GM06990 (cell line): ENCODE data around the gene CABLES2.

Experiments
- DNase-seq: peaks from one replicate; pipeline ENCODE4 v3.0.0-alpha.2; 2011; ENCODE audit not compliant: insufficient read length; ENCODE audit errors: extremely low read depth
- H3K27me3 ChIP-seq: replicated peaks from 2 replicates; pipeline ENCODE4 v1.6.0; 2011; ENCODE audit warnings: low read length; ENCODE audit not compliant: control insufficient read depth, insufficient read depth
- H3K36me3 ChIP-seq: 2 replicates; pipeline ENCODE4 v1.5.1; 2011; ENCODE audit warnings: low read length; ENCODE audit not compliant: control insufficient read depth, insufficient read depth
- H3K4me3 ChIP-seq: replicated peaks from 2 replicates; pipeline ENCODE4 v1.5.1; 2011; ENCODE audit warnings: low read depth, mild to moderate bottlenecking, control low read depth, low read length
- TF ChIP-seq, protein P1 (sequence below): IDR thresholded peaks from 2 replicates; pipeline ENCODE4 v1.5.1; 2011; ENCODE audit warnings: low read length, control low read depth, mild to moderate bottlenecking, inconsistent platforms; ENCODE audit not compliant: insufficient read depth, poor library complexity, severe bottlenecking

Gene CABLES2

DNA sequence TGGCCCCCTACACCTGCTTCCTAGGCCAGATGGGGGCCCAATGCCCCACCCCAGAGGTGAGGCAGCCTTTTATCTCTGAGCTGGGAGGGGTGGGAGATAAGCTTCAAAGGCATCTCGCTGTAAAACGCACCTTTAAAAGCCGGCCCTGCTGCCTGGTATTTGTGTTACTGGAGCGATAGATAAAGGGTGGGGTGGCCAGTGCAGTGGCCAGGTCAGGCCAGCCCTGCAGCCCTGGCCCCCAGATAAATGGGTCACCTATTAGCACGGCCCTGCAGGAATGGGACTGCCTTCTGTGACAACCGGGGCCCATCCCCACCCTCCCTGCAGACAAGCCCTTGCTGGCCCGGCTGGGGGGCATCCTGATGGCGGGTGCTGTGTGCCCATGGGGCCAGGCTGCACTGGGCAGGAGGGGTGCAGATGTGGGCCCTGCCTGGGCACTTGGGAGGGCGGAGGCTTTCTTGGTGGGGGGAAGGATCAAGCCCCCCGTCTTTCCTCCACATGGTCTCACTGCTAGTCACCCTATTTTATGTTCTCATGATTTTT is 23.3 kb upstream of the CABLES2 start:
- TF ChIP-seq, protein P1, sequence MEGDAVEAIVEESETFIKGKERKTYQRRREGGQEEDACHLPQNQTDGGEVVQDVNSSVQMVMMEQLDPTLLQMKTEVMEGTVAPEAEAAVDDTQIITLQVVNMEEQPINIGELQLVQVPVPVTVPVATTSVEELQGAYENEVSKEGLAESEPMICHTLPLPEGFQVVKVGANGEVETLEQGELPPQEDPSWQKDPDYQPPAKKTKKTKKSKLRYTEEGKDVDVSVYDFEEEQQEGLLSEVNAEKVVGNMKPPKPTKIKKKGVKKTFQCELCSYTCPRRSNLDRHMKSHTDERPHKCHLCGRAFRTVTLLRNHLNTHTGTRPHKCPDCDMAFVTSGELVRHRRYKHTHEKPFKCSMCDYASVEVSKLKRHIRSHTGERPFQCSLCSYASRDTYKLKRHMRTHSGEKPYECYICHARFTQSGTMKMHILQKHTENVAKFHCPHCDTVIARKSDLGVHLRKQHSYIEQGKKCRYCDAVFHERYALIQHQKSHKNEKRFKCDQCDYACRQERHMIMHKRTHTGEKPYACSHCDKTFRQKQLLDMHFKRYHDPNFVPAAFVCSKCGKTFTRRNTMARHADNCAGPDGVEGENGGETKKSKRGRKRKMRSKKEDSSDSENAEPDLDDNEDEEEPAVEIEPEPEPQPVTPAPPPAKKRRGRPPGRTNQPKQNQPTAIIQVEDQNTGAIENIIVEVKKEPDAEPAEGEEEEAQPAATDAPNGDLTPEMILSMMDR: no peak
- no peak for DNase-seq
- Histone ChIP-seq H3K27me3 (no peaks in the 10 kb centered on the region; the same call in none of the 2 replicates), H3K4me3 (no peak overlapping the region), H3K36me3 (no peaks in the 10 kb centered on the region)

DNA sequence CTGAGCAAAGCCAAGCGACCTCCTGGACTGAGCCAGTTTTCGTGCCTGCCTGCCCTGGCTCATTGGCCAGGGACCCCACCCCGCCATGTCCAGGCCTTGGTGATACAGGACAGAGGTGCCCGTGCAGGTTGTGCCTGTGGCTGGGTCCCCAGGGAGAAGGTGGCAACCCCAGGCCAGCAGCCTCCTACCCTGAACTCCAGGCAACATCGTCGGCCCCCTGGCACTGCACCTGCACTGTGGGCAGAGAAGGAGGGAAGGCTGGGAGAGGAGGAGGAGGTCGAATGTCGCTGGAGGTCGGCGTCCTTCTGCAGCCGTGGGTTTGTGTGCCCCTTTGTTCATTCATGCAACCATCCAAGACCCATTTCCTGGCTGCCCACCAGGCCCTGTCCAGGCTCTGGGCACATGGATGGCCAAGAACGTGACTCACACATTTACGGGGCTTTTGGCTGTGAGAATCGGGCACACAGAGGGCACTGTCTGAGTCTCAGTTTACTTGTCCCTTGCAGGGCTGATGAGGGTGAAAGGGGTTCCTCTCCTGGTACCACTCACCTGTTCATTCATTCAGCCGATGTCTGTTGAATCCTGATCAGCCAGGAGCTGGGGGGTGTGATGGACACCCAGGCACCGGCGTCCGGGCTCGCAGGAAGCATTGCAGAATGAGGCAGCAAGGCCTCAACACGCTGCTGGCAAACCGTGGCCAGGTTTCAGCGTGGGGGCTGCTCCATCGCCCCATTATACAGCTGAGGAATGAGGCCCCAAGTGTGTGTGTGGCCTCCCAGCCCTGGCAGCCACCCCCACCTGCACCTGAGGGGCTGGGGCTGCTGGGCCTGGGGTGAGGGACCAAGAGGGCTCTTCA is 22.6 kb upstream of the CABLES2 start:
- Histone ChIP-seq H3K4me3 (no peak overlapping the region), H3K36me3 (no peaks in the 10 kb centered on the region), H3K27me3 (no peaks in the 10 kb centered on the region; the same call in none of the 2 replicates)
- no peak for DNase-seq
- TF ChIP-seq, protein P1: no peak

DNA sequence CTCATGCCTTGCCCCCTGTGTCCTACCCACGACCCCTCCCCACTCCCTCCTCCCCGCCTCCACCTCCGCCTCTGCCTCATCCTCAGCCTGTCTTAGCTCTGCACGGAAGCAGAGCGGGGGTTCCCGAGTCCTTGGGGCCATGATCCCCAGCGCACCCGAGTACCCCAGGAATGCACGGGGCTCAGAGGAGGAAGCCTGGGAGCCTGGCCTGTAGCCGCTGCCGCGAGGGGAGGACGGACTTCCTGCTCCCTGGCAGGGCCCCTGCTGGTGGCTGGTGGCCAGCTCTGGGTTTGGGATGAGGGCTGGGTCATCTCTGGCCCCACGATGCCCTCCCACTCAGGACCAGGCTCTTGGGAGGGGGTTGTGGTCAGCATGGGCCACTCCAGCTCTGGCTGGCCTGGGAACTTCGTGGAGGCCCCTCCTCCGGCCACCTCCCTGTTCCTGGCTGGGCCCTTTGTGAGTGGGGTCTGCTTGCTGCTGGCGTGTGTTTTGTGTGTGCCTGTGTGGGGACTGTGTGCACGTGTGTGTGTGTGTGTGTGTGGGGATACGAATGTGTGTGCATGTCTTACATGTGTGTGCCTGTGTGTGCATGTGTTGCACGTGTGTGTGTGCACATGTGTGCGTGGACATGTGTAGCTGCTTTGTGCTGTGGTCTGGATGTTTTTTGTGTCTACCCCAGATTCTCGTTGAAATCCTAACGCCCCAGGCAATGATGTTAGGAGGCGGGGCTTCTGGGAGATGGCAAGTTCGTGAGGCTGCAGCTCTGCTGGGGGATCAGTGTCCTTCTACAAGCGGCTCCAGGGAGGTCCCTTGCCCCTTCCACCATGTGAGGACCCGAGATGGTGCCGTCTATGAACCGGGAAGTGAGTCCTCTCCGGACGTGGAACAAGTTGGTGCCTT is 21.6 kb upstream of the CABLES2 start:
- no peak for DNase-seq
- Histone ChIP-seq H3K4me3 (no peak overlapping the region), H3K27me3 (no peaks in the 10 kb centered on the region; the same call in 1 of the 2 replicates), H3K36me3 (no peaks in the 10 kb centered on the region)
- TF ChIP-seq, protein P1: no peak

DNA sequence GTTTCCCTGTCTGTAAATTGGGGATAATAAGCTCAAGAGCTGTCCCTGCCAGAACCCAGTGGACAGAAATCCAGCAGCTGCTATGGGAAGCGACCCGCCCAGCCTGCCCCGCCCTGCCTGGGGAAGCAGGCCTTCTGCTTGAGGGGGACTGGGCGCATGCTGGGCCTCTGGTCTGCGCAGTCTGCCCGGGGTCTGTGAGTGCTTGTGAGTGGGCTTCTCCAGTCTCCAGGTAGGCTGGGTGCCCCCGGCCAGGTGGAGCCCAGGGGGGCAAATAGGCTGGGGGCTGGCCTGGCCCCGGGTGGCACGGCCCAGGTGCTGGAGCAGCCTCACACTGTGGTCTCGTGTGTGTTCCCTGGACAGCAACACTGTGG is 20.9 kb upstream of the CABLES2 start:
- TF ChIP-seq, protein P1: no peak
- Histone ChIP-seq H3K27me3 (no peaks in the 10 kb centered on the region; the same call in 1 of the 2 replicates), H3K36me3 (no peaks in the 10 kb centered on the region), H3K4me3 (no peak overlapping the region)
- no peak for DNase-seq

DNA sequence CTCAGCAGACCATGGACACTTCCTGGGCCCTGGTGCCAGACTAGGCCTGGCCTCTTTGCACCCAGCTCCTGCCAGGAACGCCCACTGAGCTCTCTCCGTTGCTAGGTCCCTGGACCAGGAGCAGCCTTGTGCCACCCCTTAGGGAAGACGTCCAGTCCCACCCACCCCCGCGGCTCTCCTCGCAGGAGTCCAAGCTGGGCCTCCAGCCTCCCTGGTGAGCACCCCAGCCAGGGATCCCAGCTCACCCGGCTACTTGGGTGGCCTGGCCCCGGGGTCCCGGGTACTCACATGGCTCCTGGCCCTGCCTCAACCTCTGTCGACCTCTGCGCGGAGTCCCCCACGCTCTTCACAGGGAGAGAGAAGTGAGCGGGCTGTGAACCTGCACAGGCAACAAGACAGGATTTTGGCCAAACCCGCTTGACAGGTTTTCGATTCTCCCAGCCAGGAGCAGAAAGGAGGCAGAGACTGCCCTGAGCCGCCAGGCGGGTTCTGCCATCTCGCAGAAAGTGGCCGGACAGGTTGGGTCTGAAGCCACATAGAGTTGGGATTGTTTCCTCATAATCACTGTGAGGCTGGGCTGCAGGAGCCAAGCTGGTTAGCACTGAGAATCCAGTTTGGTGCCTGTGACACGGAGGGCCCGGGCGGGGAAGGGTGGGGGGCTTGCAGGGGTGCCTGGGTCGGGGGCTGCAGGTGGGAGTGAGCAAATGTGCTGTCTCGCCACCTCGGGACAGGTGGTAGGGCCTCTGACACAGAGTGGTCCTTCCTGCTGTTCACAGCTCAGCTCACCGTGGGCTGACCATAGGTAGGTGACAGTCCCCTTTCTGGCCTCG is 20.3 kb upstream of the CABLES2 start, which contains the start of gene RBBP8NL:
Gene RBBP8NL, minus strand, starts transcription at position 368 of the 830 bp plus-strand sequence. CDS start 7,892 bp downstream, outside the sequence.
- no peak for DNase-seq
- H3K27me3 ChIP-seq: no peaks in the 10 kb centered on the region; the same call in 1 of the 2 replicates

More for the DNA sequence above, 20.3 kb upstream of the CABLES2 start, which contains the start of gene RBBP8NL:
- H3K36me3 ChIP-seq: no peaks in the 10 kb centered on the region
- TF ChIP-seq, protein P1: no peak
- H3K4me3 ChIP-seq: no peak within 1 kb of the TSS
